Stimulated activated CD8-positive, alpha-beta memory T cell treated with anti-CD3 and anti-CD28 coated beads, Interleukin-15, amount 100 ng/mL, for 24 hours (primary cell): ENCODE results near the gene DNAH17.
"Not testable (repeated sequence)": the region's sequence is repeated elsewhere in the genome, so short reads cannot be mapped to it uniquely, and the experiment has no call there.

Experiments
- DNase-seq: peaks from one replicate; pipeline ENCODE4 v3.0.0-alpha.2; 2020; ENCODE audit warnings: low read depth

Gene DNAH17

DNA sequence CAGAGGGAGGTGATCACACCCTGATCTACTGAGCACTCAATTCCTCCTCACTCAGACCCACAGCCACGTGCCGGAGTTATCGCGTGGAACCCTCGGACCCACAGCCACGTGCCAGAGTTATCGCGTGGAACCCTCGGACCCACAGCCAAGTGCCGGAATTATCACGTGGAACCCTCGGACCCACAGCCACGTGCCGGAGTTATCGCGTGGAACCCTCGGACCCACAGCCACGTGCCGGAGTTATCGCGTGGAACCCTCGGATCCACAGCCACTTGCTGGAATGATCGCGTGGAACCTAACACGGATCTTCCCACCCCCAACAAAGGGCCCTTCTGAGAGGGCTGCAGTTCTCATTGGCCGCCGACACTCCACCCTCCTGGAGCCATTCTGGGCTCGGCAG lies 101.0 kb downstream of the DNAH17 start:
- DNase-seq: no peak

DNA sequence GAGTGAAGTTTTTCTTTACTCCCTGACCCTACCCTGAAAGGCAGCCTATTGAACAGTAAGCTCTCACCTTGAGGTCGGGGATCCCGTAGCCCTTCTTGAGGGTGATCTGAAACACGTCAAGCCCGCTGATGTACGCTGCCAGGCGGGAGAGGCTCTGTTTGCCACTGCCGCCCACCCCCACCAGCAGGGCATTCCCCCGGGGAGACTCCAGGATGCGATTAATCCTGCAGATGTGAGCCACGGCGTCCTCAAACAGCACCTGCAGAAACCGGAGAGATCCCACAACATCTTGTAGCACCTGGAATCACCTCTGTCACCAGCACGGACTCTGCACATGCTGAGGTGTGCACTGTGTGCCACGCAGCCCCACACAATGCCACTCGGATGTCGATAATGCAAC lies 102.0 kb downstream of the DNAH17 start:
- no peak for DNase-seq

DNA sequence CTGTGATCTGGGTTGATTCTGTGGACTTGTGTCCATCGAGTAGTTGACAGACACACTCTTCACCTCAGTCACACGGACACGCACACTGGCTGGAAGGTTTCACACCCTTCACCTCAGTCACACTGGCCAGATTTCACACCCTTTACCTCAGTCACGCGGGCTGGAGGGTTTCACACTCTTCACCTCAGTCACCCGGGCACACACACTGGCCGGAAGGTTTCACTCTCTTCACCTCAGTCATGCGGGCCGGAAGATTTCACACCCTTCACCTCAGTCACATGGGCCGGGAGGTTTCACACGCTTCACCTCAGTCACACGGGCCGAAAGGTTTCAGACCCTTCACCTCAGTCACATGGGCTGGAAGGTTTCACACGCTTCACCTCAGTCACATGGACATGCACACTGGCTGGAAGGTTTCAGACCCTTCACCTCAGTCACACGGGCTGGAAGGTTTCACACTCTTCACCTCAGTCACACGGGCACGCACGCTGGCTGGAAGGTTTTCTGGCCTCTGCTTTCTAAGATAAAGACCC lies 102.5 kb downstream of the DNAH17 start:
- no peak for DNase-seq

DNA sequence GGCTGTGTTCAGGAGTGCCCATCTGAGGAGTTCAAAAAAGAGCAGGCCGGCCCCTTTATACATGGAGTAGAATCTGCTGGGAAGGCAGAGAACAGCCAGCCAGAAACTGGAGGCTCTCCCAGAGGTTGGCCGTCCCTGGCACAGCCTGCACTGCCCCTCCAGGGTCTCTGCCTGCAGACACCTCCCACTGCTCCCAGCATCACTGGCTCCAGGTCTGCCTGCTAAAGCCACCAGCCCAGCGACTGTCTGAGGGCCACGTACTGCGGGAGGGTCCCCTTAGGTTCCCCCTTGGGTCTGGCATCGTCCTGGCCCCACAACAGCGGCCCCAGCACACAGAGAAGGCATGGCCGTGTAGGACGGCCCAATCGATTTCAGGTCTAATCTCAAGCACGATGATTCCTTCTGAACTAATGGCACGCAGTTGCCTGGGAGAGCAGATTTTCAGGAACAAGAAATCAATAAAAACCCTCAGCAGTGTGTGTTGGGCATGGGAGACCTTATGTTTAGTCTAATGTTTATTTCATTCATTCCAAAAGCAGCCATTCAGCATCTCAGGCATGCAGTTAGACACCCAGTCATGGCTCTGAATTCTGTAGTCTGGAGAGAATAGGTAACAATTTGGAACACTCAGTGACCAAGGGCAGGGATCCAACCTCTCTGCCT lies 103.1 kb downstream of the DNAH17 start:
- DNase-seq: no peak

DNA sequence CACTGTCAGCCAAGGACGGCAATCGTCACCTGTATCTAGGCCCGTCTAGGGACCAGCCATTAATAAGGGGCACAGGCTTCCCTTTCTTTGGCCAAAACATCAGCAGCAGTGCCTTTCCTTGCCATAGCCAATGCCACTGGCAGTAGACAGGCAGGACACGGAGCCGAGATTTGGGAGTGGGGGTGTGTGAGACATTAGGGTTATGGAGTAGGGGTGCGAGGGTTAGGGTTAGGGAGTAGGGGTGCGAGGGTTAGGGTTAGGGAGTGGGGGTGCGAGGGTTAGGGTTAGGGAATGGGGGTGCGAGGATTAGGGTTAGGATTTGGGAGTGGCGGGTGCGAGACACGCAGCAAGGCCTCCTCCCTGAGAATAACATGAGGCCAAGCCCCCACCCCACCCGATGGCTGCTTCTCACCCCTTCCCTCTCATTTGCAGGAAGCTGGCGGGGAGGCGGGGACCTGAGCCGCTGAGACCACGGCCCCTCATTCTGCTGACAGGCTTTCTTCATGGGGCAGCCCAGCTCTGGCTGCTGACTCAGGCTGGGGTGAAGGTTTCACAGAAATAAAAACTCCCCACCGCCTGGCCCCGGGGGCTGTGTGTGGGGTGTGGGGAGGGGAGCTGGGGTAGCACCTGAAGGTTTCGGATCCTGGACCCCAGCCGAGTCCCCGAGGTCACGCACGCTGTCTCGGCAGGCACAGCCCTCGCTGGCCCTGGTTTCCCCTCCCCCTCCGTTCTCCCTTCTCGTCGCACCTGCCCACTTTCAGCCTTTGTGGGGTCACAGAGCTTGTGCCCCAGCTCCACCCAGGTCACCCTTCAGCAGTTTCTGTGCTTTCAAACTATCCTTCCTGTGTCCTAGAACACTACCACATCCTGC lies 104.9 kb downstream of the DNAH17 start:
- DNase-seq: no peak

DNA sequence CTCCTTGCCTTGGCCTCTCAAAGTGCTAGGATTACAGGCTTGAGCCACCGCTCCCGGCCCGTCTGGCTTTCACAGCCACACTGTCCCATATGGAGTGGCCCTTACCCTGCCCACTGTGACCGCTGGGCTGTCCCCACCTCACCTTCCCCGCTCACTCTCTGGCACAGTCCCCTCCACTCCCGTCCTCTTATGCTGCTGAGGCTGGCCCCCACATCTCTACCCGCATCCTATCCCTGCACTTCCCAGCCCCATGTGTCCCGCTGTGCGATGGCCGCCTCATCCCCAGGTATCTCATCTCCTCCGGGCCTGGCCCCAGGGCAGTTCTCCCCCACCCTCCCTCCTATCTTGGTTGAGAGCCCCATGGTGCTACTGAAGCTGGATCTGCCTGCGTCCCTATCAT lies 105.6 kb downstream of the DNAH17 start:
- DNase-seq: no peak

DNA sequence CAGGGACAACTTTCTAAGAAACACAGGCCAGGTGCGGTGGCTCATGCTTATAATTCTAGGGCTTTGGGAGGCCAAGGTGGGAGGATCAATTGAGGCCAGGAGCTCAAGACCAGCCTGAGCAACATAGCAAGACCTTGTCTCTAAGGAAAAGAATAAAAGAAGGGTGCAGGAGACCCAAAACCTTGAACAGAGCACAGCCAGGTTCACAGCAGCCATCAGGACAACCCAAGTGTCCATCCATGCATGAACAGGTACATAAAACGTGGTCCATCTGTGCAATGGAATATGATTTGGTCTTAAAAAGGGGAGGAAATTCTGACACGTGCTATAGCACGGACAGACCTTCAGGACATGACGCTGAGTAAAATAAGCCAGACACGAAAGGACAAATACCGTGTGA lies 107.8 kb downstream of the DNAH17 start:
- DNase-seq: no peak

DNA sequence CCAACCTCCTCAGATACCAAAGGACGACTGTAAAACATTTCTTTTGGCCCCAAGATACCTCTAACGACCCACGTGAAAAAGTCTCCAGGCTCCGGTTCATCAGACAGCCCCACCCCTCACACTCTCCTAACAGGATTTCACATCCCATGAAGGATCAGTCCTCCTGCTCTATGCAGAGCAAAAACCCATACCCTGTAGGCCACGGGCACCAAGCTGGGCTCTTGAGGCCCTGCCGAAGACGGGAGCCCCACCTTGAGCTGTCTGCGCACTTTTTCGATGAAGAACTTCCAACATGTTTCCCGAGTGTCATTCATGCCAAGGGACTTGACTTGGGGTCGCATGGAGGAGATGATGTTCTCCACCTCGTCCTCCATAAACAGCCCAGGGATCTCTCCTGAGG lies 108.8 kb downstream of the DNAH17 start:
- no peak for DNase-seq

DNA sequence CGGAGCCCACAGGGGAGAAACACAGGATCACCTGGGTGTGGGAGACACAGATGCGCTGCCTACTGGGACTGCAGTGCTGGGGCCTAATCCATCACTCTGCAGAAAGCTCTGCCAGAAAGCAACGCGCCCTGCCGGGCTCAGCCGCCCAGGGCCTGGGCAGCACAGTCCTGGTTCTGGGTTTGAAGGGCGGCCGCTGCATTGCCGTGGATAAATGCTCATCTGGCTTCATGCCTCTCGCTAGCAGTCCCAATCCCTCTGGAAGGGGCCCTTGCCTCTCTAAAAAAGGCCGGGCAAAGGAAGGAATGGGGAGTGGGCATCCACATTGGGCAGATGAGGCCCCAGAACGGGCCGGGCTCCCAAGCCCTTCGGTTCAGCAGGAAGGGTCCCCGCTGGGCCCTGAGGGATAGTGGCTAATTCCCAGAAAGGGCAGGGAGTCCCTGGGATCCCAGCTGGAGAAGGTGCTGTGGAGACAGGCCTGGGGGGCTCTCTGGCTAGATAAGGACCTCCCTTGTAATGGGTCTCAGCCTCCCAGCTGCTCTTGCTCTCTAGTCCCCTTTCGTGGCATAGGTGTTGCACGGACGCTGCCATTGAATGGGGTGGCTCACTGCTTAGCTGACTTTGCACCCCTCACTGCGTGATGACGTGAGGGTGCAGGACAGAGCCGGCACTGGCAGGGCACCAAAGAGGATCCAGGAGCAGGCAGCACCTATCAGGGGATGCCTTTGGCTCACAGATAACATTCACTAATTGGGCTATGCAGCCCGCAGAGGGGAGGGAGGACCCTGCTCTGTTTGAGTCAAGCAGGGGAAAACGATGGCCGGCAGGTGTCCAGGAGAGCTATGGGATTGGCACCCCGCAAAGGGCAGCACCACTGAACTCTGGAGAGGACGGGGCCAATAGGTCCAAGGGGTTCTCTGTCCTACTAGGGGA lies 110.1 kb downstream of the DNAH17 start:
- DNase-seq: no peak

DNA sequence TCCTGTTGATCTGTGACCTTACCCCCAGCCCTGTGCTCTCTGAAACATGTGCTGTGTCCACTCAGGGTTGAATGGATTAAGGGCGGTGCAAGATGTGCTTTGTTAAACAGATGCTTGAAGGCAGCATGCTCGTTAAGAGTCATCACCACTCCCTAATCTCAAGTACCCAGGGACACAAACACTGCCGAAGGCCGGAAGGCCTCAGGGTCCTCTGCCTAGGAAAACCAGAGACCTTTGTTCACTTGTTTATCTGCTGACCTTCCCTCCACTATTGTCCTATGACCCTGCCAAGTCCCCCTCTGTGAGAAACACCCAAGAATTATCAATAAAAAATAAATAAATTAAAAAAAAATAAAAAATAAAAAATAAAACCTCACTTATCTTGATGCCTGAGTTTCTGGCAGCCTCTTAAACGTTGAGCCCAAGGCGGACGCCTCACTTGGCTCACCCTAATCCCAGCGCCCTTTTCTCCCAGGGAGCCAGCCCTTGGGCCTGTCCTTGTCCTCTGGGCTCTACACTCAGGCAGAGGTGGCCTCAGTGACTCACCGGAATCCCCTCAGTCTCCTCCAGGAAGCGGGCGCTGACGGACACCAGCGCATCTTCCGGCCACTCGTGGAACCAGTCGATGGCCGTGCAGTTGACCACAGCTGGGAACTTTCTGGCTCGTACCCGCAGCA lies 110.9 kb downstream of the DNAH17 start:
- not testable (repeated sequence) for DNase-seq

DNA sequence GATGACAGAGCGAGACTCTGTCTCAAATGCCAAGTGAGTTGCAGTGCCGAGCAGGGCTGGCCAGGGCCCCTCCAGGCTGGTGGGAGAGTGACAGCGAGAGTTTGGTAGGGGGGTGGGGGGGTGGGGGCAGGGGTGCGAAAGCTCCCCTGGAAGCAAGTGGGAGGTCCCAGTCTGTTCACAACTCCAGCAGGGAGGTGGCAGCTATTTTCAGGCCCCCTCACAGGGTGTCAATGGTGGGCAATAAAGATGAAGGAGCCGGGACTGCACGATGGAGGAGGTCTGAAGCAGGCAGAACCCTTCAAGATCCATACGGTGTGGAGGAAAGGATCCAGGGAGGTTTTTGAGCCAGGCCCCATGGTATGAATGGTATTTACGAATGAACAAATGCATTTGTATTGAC lies 115.0 kb downstream of the DNAH17 start:
- no peak for DNase-seq

DNA sequence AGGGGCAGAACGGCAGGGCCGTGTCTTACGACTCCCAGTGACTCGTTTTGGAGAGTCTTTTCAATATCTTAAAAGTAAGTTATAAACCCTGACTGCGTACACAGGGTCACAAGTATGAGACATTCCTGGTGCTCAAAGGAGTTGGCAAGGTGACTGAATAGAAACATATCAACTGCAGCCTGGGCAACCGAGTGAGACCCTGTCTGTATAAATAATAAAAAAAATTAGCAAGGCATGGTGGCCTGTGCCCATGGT lies 115.5 kb downstream of the DNAH17 start:
- no peak for DNase-seq

DNA sequence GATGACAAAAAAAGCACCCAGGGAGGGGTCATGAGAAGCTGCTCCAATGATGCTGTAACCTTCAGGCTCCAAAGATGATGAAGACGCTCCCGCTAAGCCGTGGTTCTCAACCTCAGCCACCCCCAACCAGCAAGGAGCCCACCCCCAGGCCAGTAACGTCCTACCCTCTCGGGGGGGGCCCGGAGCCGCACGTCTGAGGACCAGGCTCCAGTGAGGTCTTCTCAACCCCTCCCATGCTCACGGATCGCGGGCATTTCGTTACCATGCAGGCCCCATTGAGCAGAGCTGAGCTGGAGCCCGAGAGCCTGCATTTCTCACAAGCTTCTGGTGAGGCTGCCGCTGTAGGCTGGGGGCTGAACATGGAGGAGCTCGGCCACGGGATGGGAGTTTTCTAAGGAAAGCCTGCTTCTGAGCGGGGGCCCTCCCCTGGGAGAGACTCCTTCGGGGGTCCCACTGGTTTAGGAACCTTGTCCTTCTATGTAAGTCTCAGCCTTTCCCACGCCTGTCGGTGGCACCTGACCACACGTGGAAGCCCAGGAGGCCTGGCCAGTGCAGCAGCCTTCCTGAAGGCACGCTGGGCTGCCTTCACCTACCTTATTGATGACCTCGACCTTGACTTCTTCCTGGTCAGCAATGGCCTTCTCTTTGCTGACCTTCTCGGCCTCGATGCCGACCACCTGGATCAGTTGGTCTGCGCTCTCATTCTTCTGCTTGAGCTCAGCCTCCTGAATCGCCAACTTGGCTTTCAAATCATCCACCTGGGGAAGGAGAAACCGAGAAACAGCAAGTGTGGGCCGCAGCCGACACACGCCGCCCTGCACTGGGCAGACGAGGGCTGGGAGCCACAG lies 116.0 kb downstream of the DNAH17 start:
- DNase-seq: no peak

DNA sequence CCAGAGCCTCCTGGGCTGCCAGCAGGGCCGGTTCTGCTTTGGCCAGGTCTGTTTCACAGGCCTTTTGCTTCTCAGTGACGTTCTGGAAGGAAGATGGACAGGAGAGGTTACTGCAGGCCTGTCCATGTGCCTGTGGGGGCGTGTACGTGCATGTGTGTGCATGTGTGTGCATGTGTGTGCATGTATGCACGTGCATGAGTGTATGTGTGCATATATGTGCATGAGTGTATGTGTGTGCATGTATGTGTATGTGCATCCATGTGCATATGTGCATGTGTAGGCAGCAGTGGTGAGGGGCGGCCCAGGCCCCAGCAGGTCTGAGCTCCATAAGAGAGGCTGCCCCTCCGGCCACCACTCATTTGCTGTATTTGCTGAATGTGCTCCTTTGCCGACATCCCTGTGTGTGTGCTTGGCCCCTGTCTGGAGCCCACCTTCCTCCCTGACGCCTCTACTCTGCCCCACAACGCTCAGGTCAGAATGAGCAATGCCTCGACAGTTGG lies 117.0 kb downstream of the DNAH17 start:
- DNase-seq: no peak

DNA sequence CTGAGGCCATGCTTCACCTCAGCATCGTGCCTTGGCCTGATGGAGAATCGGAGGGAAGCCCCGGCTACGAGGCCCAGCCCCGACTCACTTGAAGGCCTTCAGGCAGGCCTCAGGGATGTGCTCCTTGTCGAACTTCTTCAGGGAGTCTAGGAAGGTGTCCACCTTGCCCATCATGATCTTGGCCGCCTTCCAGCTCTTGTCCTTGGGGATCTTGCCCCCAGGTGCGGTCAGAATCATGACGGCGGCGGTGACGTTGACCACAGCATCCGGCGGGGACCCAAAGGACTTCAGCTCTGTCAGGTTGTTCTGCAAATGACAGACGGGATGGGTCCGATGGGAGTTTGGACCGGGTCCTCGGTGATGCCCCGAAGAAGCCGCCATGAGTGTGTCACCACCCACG lies 117.5 kb downstream of the DNAH17 start:
- DNase-seq: no peak

DNA sequence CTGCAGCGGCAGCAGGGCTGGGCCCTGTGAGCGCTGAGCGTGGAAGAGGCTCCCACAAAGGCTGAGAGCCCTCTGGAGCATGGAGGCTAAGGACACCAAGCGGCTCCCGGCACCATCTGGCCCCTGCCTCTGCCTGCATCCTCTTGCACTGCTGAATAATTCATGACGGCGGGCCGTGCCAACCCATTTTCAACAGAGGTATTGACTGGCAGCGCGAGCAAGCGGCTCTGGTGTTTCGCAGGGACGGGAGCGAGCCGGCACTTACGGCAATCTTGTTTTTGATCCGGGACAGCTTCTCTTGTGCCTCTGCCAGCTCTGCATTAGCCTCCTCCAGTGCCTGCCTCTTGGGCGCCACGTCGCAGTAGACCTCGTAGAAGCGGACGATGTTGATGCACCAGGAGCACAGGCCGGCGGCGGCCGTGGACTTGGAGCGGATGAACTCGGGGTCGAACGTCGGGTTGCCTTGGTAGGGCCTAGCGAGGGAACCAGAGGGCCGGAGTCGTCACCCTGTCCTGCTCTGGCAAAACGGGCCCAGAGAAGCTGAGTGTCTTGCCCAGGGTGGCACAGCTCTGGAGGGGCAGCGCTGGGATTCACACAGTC lies 118.4 kb downstream of the DNAH17 start:
- no peak for DNase-seq

DNA sequence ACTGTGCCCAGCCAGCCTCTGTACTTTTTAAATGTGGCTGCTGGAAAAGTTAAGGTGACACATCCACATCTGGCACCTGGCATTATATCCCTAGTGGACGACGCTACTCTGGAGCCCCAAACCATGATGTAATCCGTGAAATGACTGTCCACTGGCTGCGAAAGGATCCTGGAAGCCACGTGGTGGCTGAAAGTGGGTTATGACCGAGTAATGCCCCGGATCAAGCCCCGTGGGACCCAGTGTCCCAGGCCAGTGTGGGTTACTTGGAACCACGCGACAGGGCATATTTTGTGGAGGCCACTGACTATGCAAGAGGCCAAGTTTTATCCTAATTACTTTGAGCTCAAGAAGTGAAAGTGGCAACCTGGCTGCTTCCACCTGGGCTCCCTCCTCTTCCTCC lies 119.1 kb downstream of the DNAH17 start:
- DNase-seq: no peak

DNA sequence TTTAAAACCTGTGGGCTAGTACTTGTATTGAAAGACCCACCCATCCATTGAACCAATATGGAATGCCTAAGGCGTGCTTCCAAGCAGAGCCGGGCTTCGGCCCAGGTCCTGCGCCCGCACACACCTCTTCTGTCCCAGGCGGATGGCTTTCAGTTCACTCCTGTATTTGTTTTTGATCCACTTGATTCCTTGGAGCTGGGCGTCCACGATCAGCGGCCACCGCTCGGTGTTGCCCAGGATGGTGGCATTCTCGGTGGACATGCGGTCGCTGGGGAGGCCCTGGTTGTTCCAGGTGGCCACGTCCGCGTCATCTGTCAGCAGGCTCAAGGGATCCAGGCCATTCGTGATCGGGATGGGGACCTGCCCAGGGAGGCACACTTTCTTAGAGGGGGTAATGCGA lies 122.8 kb downstream of the DNAH17 start:
- no peak for DNase-seq

DNA sequence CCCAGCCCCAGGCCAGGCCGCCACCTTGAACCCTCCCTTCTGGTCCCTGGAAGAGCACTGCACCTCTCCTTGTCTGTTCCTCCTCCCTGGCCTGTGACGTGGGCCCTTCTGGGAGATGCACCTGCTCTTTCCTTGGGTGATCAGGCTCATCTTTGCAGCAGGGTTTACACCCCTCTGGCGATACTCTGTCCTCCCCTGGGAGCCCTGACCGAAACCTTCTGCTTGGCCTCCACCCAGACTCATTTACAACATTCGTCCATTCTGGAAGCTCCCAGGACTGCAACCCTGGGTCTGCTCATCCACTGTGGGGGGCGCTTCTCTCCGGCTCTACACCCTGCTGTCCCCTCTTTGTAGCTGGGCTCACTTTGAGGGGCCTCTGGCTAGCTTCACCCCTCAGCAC lies 125.4 kb downstream of the DNAH17 start:
- DNase-seq: no peak

DNA sequence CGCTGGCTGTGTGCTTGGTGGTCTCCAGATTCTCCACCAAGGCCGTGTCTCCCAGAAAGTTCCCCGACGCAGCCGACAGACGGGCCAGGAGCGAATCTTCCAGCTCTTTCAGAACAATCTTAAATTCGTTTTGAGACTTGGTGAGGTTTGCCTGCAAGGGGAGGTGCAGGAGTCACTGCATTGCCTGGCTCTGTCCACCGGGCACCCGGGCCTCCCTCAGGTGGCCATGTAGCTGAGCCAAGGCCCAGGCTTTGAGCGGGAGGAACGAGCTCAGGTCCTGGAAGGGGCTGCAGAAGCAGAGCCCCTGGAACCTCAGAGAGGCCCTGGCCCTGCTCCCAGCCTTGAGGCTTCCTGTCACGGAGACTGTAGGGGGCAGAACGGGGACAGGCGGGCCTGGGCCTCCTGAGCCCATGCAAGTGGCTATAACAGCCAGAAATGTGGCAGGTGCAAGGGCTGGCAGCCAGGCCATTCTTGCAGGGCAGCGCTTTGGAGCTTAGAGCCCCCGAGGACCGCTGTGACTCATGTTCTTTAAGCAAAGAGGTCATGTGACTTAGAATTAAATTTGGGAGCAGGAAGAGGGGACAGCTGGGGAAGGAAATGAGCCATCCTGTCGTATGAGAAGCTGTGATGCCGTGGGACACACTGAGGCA lies 126.4 kb downstream of the DNAH17 start:
- DNase-seq: no peak
